Neural cell (in vitro differentiated cells): ENCODE measurements around the gene TLE3.

Experiments
- EP300 ChIP-seq: fragments of 450-650 bp; conservative IDR thresholded peaks from 2 replicates; pipeline ENCODE4 v1.6.1; 2014; ENCODE audit warnings: antibody characterized with exemption, mild to moderate bottlenecking, moderate library complexity; ENCODE audit not compliant: poor library complexity, severe bottlenecking
- EZH2 ChIP-seq: fragments of 200-600, 300-800 bp; shearing (Covaris generic), sonication (generic); IDR thresholded peaks from 2 replicates; pipeline ENCODE4 v1.6.1; 2014; ENCODE audit warnings: antibody characterized with exemption, low read length, borderline replicate concordance, mild to moderate bottlenecking; ENCODE audit not compliant: insufficient read depth, poor library complexity, severe bottlenecking
- MXI1 ChIP-seq: fragments of 450-650 bp; conservative IDR thresholded peaks from 2 replicates; pipeline ENCODE4 v1.6.1; 2014; ENCODE audit warnings: antibody characterized with exemption, mild to moderate bottlenecking; ENCODE audit not compliant: poor library complexity, severe bottlenecking
- POLR2AphosphoS5 ChIP-seq: IDR thresholded peaks from 2 replicates; pipeline ENCODE4 v1.6.1; 2012
- SMC3 ChIP-seq: fragments of 450-650 bp; conservative IDR thresholded peaks from 2 replicates; pipeline ENCODE4 v1.6.1; 2014; ENCODE audit warnings: antibody characterized with exemption, mild to moderate bottlenecking, moderate library complexity; ENCODE audit not compliant: poor library complexity
- TAF1 ChIP-seq: IDR thresholded peaks from 2 replicates; pipeline ENCODE4 v1.6.1; 2012; ENCODE audit warnings: low read depth
- TF ChIP-seq, protein P1 (sequence below): IDR thresholded peaks from 2 replicates; pipeline ENCODE4 v1.6.1; 2012; ENCODE audit warnings: borderline replicate concordance
- TF ChIP-seq, protein P2 (sequence below): fragments of 450-650 bp; IDR thresholded peaks from 2 replicates; pipeline ENCODE4 v1.5.1; 2014; ENCODE audit warnings: antibody characterized with exemption, mild to moderate bottlenecking, moderate library complexity; ENCODE audit not compliant: poor library complexity, severe bottlenecking

DNA sequence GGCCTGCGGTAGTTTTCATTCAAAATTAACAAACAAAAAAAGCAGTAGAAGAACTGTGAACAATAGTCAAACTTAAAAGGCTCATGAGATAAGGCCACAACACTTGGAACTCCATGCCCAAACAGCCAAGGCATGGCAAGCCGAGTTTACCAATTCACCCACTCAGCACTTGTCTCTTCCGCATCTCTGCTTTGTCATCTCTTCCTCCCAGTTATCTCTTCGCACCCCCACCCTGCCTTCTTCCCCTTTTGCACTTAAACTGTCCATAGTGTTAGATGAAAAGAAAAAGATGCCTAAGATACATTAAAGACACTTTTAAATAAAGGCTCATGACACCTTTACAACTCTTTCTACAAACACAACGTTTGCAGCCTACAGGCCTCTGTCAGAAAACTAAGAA, 11.1 kb downstream of the TLE3 start:
- TF ChIP-seq, protein P1, sequence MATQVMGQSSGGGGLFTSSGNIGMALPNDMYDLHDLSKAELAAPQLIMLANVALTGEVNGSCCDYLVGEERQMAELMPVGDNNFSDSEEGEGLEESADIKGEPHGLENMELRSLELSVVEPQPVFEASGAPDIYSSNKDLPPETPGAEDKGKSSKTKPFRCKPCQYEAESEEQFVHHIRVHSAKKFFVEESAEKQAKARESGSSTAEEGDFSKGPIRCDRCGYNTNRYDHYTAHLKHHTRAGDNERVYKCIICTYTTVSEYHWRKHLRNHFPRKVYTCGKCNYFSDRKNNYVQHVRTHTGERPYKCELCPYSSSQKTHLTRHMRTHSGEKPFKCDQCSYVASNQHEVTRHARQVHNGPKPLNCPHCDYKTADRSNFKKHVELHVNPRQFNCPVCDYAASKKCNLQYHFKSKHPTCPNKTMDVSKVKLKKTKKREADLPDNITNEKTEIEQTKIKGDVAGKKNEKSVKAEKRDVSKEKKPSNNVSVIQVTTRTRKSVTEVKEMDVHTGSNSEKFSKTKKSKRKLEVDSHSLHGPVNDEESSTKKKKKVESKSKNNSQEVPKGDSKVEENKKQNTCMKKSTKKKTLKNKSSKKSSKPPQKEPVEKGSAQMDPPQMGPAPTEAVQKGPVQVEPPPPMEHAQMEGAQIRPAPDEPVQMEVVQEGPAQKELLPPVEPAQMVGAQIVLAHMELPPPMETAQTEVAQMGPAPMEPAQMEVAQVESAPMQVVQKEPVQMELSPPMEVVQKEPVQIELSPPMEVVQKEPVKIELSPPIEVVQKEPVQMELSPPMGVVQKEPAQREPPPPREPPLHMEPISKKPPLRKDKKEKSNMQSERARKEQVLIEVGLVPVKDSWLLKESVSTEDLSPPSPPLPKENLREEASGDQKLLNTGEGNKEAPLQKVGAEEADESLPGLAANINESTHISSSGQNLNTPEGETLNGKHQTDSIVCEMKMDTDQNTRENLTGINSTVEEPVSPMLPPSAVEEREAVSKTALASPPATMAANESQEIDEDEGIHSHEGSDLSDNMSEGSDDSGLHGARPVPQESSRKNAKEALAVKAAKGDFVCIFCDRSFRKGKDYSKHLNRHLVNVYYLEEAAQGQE, result no peak
- no peak for TF ChIP-seq EZH2
- TF ChIP-seq, protein P2, sequence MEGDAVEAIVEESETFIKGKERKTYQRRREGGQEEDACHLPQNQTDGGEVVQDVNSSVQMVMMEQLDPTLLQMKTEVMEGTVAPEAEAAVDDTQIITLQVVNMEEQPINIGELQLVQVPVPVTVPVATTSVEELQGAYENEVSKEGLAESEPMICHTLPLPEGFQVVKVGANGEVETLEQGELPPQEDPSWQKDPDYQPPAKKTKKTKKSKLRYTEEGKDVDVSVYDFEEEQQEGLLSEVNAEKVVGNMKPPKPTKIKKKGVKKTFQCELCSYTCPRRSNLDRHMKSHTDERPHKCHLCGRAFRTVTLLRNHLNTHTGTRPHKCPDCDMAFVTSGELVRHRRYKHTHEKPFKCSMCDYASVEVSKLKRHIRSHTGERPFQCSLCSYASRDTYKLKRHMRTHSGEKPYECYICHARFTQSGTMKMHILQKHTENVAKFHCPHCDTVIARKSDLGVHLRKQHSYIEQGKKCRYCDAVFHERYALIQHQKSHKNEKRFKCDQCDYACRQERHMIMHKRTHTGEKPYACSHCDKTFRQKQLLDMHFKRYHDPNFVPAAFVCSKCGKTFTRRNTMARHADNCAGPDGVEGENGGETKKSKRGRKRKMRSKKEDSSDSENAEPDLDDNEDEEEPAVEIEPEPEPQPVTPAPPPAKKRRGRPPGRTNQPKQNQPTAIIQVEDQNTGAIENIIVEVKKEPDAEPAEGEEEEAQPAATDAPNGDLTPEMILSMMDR, result no peak
- TF ChIP-seq EP300, result no peak
- TF ChIP-seq POLR2AphosphoS5, result no peak
- no peak for TF ChIP-seq MXI1
- TF ChIP-seq SMC3, result no peak
- TF ChIP-seq TAF1, result no peak
